ENCODE results near the gene CENPH. TPM values are rescaled to one million over a fixed set of nuclear protein-coding genes. Genes with fewer than 3 reads are reported as not detected.

Gene CENPH
- polyA plus RNA-seq, 2 of the 4 experiments (the other 2 are of a cell fraction): 26.7 to 35.2 TPM

DNA sequence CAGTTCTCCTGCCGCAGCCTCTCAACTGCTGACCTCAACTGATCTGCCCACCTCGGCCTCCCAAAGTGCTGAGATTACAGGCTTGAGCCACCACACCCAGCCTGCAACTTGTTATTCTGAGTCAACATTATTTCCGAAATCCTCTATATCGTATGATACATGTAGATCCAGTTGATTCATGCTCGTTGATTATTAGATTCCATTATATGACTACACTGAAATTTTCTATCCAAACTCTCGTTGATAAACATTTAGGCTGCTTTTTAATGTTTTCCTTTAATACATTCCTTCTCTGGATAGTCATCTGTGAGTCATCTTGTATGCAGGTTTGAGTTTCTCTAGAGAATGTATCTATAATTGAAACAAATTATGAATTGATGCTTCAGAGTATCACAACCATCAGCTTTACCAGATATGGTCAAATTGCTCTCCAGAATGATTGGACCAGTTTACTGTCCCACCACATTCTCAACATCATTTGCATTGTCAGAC is 49.4 kb downstream of the CENPH start:
- ATAC-seq (peak in 1 of 2 experiments; percentile 11; a peak in 2 of 6 replicates), DNase-seq (ENCODE audit: low read depth in 1 of 2, low spot score in 1 of 2) (peak; percentile 26 to 57), FAIRE-seq (peak; percentile 72)
- Histone ChIP-seq H3K27ac (peak overlapping the region in 1 of 2 experiments; percentile 77; a peak in 3 of 6 replicates), H3K9me3 (no peaks in the 10 kb centered on the region), H3K4me2 (peak overlapping the region; percentile 66), H3K4me3 (no peak overlapping the region), H3K4me1 (peaks cover 48% of the 10 kb centered on the region)
- peak; percentile 53; the same call in 1 of the 2 replicates for TF ChIP-seq FOSL2 (IDR thresholded peaks at IDR 0.05)
- peak; percentile 88 for TF ChIP-seq FOSL2 (CRISPR knock-in tag; IDR thresholded peaks at IDR 0.05)
- TF ChIP-seq EHF (CRISPR knock-in tag; IDR thresholded peaks at IDR 0.05): no peak
- no peak for TF ChIP-seq RARB (CRISPR knock-in tag; IDR thresholded peaks at IDR 0.05)
- TF ChIP-seq PHF8 (IDR thresholded peaks at IDR 0.05; ENCODE audit: borderline replicate concordance, low read depth): no peak
- TF ChIP-seq RAD21 (conservative IDR thresholded peaks at IDR 0.05 in 1 of 2, IDR thresholded peaks at IDR 0.05 in 1 of 2): no peak
- peak; percentile 39 for TF ChIP-seq MAFK (IDR thresholded peaks at IDR 0.05; ENCODE audit: partially characterized antibody)
- no peak for TF ChIP-seq NFE2L2 (conservative IDR thresholded peaks at IDR 0.05; ENCODE audit: low read length)
- TF ChIP-seq JUNB (IDR thresholded peaks at IDR 0.05): peak; percentile 65
- no peak for TF ChIP-seq CEBPB (IDR thresholded peaks at IDR 0.05)
- no peak for TF ChIP-seq ZFP36 (IDR thresholded peaks at IDR 0.05; ENCODE audit: borderline replicate concordance, partially characterized antibody)
- TF ChIP-seq, protein P1, sequence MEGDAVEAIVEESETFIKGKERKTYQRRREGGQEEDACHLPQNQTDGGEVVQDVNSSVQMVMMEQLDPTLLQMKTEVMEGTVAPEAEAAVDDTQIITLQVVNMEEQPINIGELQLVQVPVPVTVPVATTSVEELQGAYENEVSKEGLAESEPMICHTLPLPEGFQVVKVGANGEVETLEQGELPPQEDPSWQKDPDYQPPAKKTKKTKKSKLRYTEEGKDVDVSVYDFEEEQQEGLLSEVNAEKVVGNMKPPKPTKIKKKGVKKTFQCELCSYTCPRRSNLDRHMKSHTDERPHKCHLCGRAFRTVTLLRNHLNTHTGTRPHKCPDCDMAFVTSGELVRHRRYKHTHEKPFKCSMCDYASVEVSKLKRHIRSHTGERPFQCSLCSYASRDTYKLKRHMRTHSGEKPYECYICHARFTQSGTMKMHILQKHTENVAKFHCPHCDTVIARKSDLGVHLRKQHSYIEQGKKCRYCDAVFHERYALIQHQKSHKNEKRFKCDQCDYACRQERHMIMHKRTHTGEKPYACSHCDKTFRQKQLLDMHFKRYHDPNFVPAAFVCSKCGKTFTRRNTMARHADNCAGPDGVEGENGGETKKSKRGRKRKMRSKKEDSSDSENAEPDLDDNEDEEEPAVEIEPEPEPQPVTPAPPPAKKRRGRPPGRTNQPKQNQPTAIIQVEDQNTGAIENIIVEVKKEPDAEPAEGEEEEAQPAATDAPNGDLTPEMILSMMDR (IDR thresholded peaks at IDR 0.05): no peak
- no peak for TF ChIP-seq HOXB5 (CRISPR knock-in tag; IDR thresholded peaks at IDR 0.05)
- no peak for TF ChIP-seq HEYL (CRISPR knock-in tag; IDR thresholded peaks at IDR 0.05)
- ChIA-PET POLR2A (no interaction called here), CTCF (interaction anchor here (0.6 kb wide), 1 partner anchor 48 kb away, joined by 3 read pairs; no protein-coding TSS in a partner anchor)
- WGBS (ENCODE audit: missing lambda C conversion rate): 4% methylated on average over 6 of the region's 6 CpGs

DNA sequence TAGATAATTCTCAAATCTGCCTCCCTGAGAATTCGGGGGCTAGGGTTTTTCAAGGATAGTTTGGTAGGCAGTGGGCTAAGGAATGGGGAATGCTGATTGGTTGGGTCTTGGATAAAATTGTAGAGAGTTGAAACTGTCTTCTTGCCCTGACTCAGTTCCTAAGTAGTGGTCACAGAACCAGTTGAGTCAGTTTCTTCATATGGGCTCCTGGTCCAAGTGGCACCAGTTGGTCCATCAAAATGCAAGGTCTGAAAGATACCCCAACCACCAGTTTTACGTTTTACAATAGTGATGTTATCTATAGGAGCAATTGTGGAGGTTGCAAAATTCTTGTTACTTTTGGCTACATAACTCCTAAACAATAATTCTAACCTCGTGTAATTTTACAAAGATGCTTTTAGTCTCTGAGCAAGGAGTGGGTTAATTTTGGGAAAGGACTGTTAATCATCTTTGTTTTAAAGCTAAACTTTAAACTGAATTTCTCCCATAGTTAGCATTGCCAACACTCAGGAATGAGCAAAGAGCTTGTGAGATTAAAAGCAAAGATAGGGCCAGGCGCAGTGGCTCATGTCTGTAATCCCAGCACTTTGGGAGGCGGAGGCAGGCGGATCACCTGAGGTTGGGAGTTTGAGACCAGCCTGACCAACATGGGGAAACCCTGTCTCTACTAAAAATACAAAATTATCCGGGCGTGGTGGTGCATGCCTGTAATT is 53.0 kb downstream of the CENPH start:
- no peaks in the 10 kb centered on the region for H3K9me3 ChIP-seq
- no peak overlapping the region for H3K27ac ChIP-seq
- H3K4me1 ChIP-seq: peaks cover 30% of the 10 kb centered on the region
- FAIRE-seq (no peak), ATAC-seq (no peak), DNase-seq (ENCODE audit: low read depth in 1 of 2, low spot score in 1 of 2) (no peak)
- no peak for TF ChIP-seq MAZ (IDR thresholded peaks at IDR 0.05; ENCODE audit: borderline replicate concordance, low read depth, low read length)
- TF ChIP-seq CBX8 (IDR thresholded peaks at IDR 0.05): no peak
- TF ChIP-seq MYC (IDR thresholded peaks at IDR 0.05; ENCODE audit: borderline replicate concordance, low read length): no peak
- no peak for TF ChIP-seq KDM1A (IDR thresholded peaks at IDR 0.05; ENCODE audit: low read depth)
- TF ChIP-seq JUNB (IDR thresholded peaks at IDR 0.05): no peak
- no peak for TF ChIP-seq BHLHE40 (IDR thresholded peaks at IDR 0.05; ENCODE audit: low read depth, low read length)
- TF ChIP-seq CEBPB (IDR thresholded peaks at IDR 0.05): no peak
- POLR2A ChIA-PET: no interaction called here
- H3K4me3 ChIP-seq: no peak overlapping the region
- 82% methylated on average over 8 of the region's 8 CpGs for WGBS (ENCODE audit: missing lambda C conversion rate)
- H3K4me2 ChIP-seq: no peak overlapping the region
- CTCF ChIA-PET: no interaction called here

DNA sequence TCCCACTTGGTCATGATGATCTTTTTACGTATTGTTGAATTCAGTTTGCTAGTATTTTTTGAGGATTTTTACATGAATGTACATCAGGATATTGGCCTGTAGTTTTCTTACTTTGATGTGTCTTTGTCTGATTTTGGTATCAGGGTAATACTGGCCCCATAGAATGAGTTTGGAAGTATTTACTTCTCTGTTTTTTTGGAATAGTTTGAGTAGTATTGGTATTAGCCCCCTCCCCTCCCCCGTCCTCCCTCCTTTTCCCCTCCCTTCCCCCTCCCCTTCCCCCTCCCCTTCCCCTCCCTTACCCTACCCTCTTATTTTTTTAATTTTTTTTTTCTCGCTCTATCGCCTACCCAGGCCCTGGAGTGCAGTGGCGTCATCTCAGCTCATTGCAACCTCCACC is 55.6 kb downstream of the CENPH start:
- Histone ChIP-seq H3K9me3 (no peaks in the 10 kb centered on the region), H3K4me3 (no peak overlapping the region), H3K4me1 (peaks cover 8% of the 10 kb centered on the region; the same call in 2 of the 3 replicates), H3K4me2 (no peak overlapping the region), H3K27ac (no peak overlapping the region)
- CTCF ChIA-PET: no interaction called here
- FAIRE-seq (no peak), ATAC-seq (no peak), DNase-seq (ENCODE audit: low read depth in 1 of 2, low spot score in 1 of 2) (no peak)
- POLR2A ChIA-PET: no interaction called here
- 93% methylated on average over 4 of the region's 5 CpGs for WGBS (ENCODE audit: missing lambda C conversion rate)
- TF ChIP-seq RARB (CRISPR knock-in tag; IDR thresholded peaks at IDR 0.05) (no peak), BHLHE40 (IDR thresholded peaks at IDR 0.05; ENCODE audit: low read depth, low read length) (no peak), RAD21 (conservative IDR thresholded peaks at IDR 0.05 in 1 of 2, IDR thresholded peaks at IDR 0.05 in 1 of 2) (no peak), MAFK (IDR thresholded peaks at IDR 0.05; ENCODE audit: partially characterized antibody) (no peak), MAZ (IDR thresholded peaks at IDR 0.05; ENCODE audit: borderline replicate concordance, low read depth, low read length) (no peak), HOXA7 (CRISPR knock-in tag; IDR thresholded peaks at IDR 0.05) (no peak), RFX5 (IDR thresholded peaks at IDR 0.05) (no peak), CHD2 (IDR thresholded peaks at IDR 0.05; ENCODE audit: low read length, partially characterized antibody) (no peak), HOXB5 (CRISPR knock-in tag; IDR thresholded peaks at IDR 0.05) (no peak), ZSCAN20 (CRISPR knock-in tag; IDR thresholded peaks at IDR 0.05) (no peak)
